ENCODE data around the gene TMEM145.

Gene TMEM145

GRCh38 chr19:42325896-42326771, 13.0 kb downstream of the TMEM145 start:
- Histone ChIP-seq H3K9ac (ENCODE audit: low read length) (peak overlapping the region; percentile 82), H3K27me3 (ENCODE audit: low read length) (no peaks in the 10 kb centered on the region), H3K79me2 (ENCODE audit: insufficient read depth, low read length) (no peaks in the 10 kb centered on the region), H3K4me2 (ENCODE audit: low read depth, low read length, poor library complexity, severe bottlenecking) (peak overlapping the region; percentile 62), H3K9me3 (ENCODE audit: insufficient read depth, low read length) (no peaks in the 10 kb centered on the region), H3K9me2 (replicated peaks; ENCODE audit: insufficient read depth, low read length) (no peaks in the 10 kb centered on the region), H2AFZ (ENCODE audit: low read depth, low read length, severe bottlenecking) (peak overlapping the region; percentile 66), H3K4me3 (ENCODE audit: insufficient read depth, low read length, poor library complexity, severe bottlenecking) (peak overlapping the region; percentile 64), H3K27ac (ENCODE audit: low read depth, low read length) (no peak overlapping the region), H3F3A (ENCODE audit: insufficient read depth) (no peaks in the 10 kb centered on the region), H3K36me3 (ENCODE audit: low read length) (no peaks in the 10 kb centered on the region), H4K20me1 (ENCODE audit: low read depth, low read length) (no peaks in the 10 kb centered on the region)
- TF ChIP-seq EZH2phosphoT487 (conservative IDR thresholded peaks at IDR 0.05; ENCODE audit: low read length) (no peak), CTCF (IDR thresholded peaks at IDR 0.05; ENCODE audit: insufficient read depth, low read length, poor library complexity, severe bottlenecking) (peak; percentile 38)

GRCh38 chr19:42326969-42327368, 13.9 kb downstream of the TMEM145 start:
- TF ChIP-seq EZH2phosphoT487 (conservative IDR thresholded peaks at IDR 0.05; ENCODE audit: low read length) (no peak), CTCF (IDR thresholded peaks at IDR 0.05; ENCODE audit: insufficient read depth, low read length, poor library complexity, severe bottlenecking) (no peak)
- peak overlapping the region; percentile 82; the same call in 1 of the 2 replicates for H3K9ac ChIP-seq (ENCODE audit: low read length)
- H3K27me3 ChIP-seq (ENCODE audit: low read length) = no peaks in the 10 kb centered on the region
- no peak overlapping the region for H2AFZ ChIP-seq (ENCODE audit: low read depth, low read length, severe bottlenecking)
- peak overlapping the region; percentile 62 for H3K4me2 ChIP-seq (ENCODE audit: low read depth, low read length, poor library complexity, severe bottlenecking)
- no peak overlapping the region for H3K27ac ChIP-seq (ENCODE audit: low read depth, low read length)
- no peaks in the 10 kb centered on the region for H3F3A ChIP-seq (ENCODE audit: insufficient read depth)
- H3K36me3 ChIP-seq (ENCODE audit: low read length) = no peaks in the 10 kb centered on the region
- no peak overlapping the region for H3K4me3 ChIP-seq (ENCODE audit: insufficient read depth, low read length, poor library complexity, severe bottlenecking)
- H3K79me2 ChIP-seq (ENCODE audit: insufficient read depth, low read length) = no peaks in the 10 kb centered on the region
- no peaks in the 10 kb centered on the region for H3K9me3 ChIP-seq (ENCODE audit: insufficient read depth, low read length)
- H4K20me1 ChIP-seq (ENCODE audit: low read depth, low read length) = no peaks in the 10 kb centered on the region
- no peaks in the 10 kb centered on the region for H3K9me2 ChIP-seq (replicated peaks; ENCODE audit: insufficient read depth, low read length)

- Histone ChIP-seq H3F3A (ENCODE audit: insufficient read depth) (no peaks in the 10 kb centered on the region), H2AFZ (ENCODE audit: low read depth, low read length, severe bottlenecking) (no peak overlapping the region), H3K4me2 (ENCODE audit: low read depth, low read length, poor library complexity, severe bottlenecking) (peak overlapping the region; percentile 62), H3K79me2 (ENCODE audit: insufficient read depth, low read length) (no peaks in the 10 kb centered on the region), H3K9ac (ENCODE audit: low read length) (no peak overlapping the region), H3K27ac (ENCODE audit: low read depth, low read length) (no peak overlapping the region), H3K4me3 (ENCODE audit: insufficient read depth, low read length, poor library complexity, severe bottlenecking) (no peak overlapping the region), H3K9me3 (ENCODE audit: insufficient read depth, low read length) (no peaks in the 10 kb centered on the region), H3K27me3 (ENCODE audit: low read length) (no peaks in the 10 kb centered on the region), H3K36me3 (ENCODE audit: low read length) (no peaks in the 10 kb centered on the region), H3K9me2 (replicated peaks; ENCODE audit: insufficient read depth, low read length) (no peaks in the 10 kb centered on the region), H4K20me1 (ENCODE audit: low read depth, low read length) (no peaks in the 10 kb centered on the region)
- TF ChIP-seq CTCF (IDR thresholded peaks at IDR 0.05; ENCODE audit: insufficient read depth, low read length, poor library complexity, severe bottlenecking) = no peak
- no peak for TF ChIP-seq EZH2phosphoT487 (conservative IDR thresholded peaks at IDR 0.05; ENCODE audit: low read length)
Observed at GRCh38 chr19:42327381-42327780, 14.3 kb downstream of the TMEM145 start.

Data from SU-DHL-6 (cell line).